HepG2 (cell line): Measurements from ENCODE around the gene GRHPR. TPM values are rescaled to one million over a fixed set of nuclear protein-coding genes. Genes with fewer than 3 reads are reported as not detected.

Experiments
- ARID2 ChIP-seq: sonication (generic); formaldehyde crosslinking; IDR thresholded peaks from 2 replicates; pipeline ENCODE4 v1.8.1; 2022; ENCODE audit warnings: mild to moderate bottlenecking, missing genetic modification reagents, borderline replicate concordance
- ATRX ChIP-seq: sonication (generic); formaldehyde crosslinking; IDR thresholded peaks from 2 replicates; pipeline ENCODE4 v1.4.0; 2020; ENCODE audit warnings: missing genetic modification reagents, borderline replicate concordance
- CCAR2 ChIP-seq: fragments of 200-400 bp; formaldehyde crosslinking; optimal IDR thresholded peaks from 2 replicates; pipeline ENCODE3; 2018; ENCODE audit warnings: low read depth, mild to moderate bottlenecking, low read length, moderate library complexity
- FOXA3 ChIP-seq: IDR thresholded peaks from 2 replicates; pipeline ENCODE4 v1.6.1; 2016; ENCODE audit warnings: missing genetic modification reagents, missing compliant biosample characterization
- HES4 ChIP-seq: sonication (generic); formaldehyde crosslinking; IDR thresholded peaks from 2 replicates; pipeline ENCODE4 v1.9.0; 2021; ENCODE audit warnings: mild to moderate bottlenecking, missing genetic modification reagents, borderline replicate concordance
- JARID2 ChIP-seq: sonication (generic); formaldehyde crosslinking; IDR thresholded peaks from 2 replicates; pipeline ENCODE4 v1.8.1; 2023; ENCODE audit warnings: missing genetic modification reagents, inconsistent platforms; ENCODE audit not compliant: insufficient replicate concordance
- MEIS2 ChIP-seq: sonication (generic); formaldehyde crosslinking; IDR thresholded peaks from 2 replicates; pipeline ENCODE4 v1.9.0; 2021; ENCODE audit warnings: mild to moderate bottlenecking, missing genetic modification reagents
- NR2F1 ChIP-seq, 2 experiments: fragments of 450-650 bp in 1 of 2; formaldehyde crosslinking in 1 of 2; IDR thresholded peaks; 2 replicates each; pipeline versions ENCODE4 v1.5.0 to v1.6.1; 2016 to 2020; ENCODE audit warnings: mild to moderate bottlenecking in 1 of 2, missing compliant biosample characterization in 1 of 2, missing genetic modification reagents in 1 of 2, moderate library complexity in 1 of 2
- RORA ChIP-seq: sonication (generic); formaldehyde crosslinking; IDR thresholded peaks from 2 replicates; pipeline ENCODE4 v1.5.0; 2020; ENCODE audit warnings: mild to moderate bottlenecking, missing genetic modification reagents, moderate library complexity
- SIN3A ChIP-seq: IDR thresholded peaks from 2 replicates; pipeline ENCODE4 v1.6.1; 2011; ENCODE audit warnings: low read depth, mild to moderate bottlenecking, control low read depth, low read length, borderline replicate concordance
- SMAD1 ChIP-seq: sonication (generic); formaldehyde crosslinking; IDR thresholded peaks from 2 replicates; pipeline ENCODE4 v1.4.0; 2020; ENCODE audit warnings: missing genetic modification reagents, low read depth, mild to moderate bottlenecking, borderline replicate concordance
- SP2 ChIP-seq: sonication (generic); formaldehyde crosslinking; IDR thresholded peaks from 2 replicates; pipeline ENCODE4 v1.5.1; 2020; ENCODE audit warnings: mild to moderate bottlenecking, missing genetic modification reagents
- TBL1XR1 ChIP-seq: fragments of 150-350 bp; IDR thresholded peaks from 2 replicates; pipeline ENCODE4 v1.6.1; 2014; ENCODE audit warnings: borderline replicate concordance, low read length; ENCODE audit not compliant: partially characterized antibody
- TCF7L2 ChIP-seq: IDR thresholded peaks from 2 replicates; pipeline ENCODE4 v1.6.1; 2011; ENCODE audit warnings: mild to moderate bottlenecking, low read depth, low read length, moderate library complexity
- ZBTB10 ChIP-seq: sonication (generic); formaldehyde crosslinking; IDR thresholded peaks from 2 replicates; pipeline ENCODE4 v1.4.0; 2020; ENCODE audit warnings: missing genetic modification reagents, borderline replicate concordance
- ZBTB20 ChIP-seq: sonication (generic); formaldehyde crosslinking; IDR thresholded peaks from 2 replicates; pipeline ENCODE4 v1.8.1; 2023; ENCODE audit warnings: missing genetic modification reagents, low read depth, mild to moderate bottlenecking, borderline replicate concordance
- ZMAT3 ChIP-seq: sonication (generic); formaldehyde crosslinking; conservative IDR thresholded peaks from 2 replicates; pipeline ENCODE4 v1.7.0; 2021; ENCODE audit warnings: missing genetic modification reagents
- ZNF33B ChIP-seq: sonication (generic); formaldehyde crosslinking; IDR thresholded peaks from 2 replicates; pipeline ENCODE4 v1.5.1; 2020; ENCODE audit warnings: mild to moderate bottlenecking, missing genetic modification reagents
- ZNF367 ChIP-seq: sonication (generic); formaldehyde crosslinking; IDR thresholded peaks from 2 replicates; pipeline ENCODE4 v1.4.0; 2020; ENCODE audit warnings: missing genetic modification reagents, borderline replicate concordance
- ZSCAN22 ChIP-seq: sonication (generic); formaldehyde crosslinking; IDR thresholded peaks from 2 replicates; pipeline ENCODE4 v1.4.0; 2020; ENCODE audit warnings: mild to moderate bottlenecking, missing genetic modification reagents
- polyA plus RNA-seq, 8 experiments: library from polyadenylated mRNA; depleted of rRNA in 3 of 8; stranded (reverse) in 7 of 8; unstranded in 1 of 8; fragments of >200 nt; fragmentation: Illumina TruSeq in 4 of 8; extraction: Trizol in 4 of 8; gene quantifications; 2 replicates each; pipeline versions ENCODE4 v1.2.1 to v1.2.3, GENCODE V29; 2011 to 2016; ENCODE audit warnings: low read depth in 4 of 8, missing spikeins in 1 of 8, mixed read lengths in 1 of 8; ENCODE audit not compliant: insufficient read depth in 1 of 8
- total RNA-seq, 5 experiments: library from RNA; depleted of rRNA; stranded (reverse); fragments of >200 nt; fragmentation: Illumina TruSeq; extraction: Trizol; gene quantifications; 2 replicates each; pipeline ENCODE4 v1.2.3, GENCODE V29; 2016; ENCODE audit warnings: low read depth in 1 of 5
- TF ChIP-seq, protein P1 (sequence below), 2 experiments: IDR thresholded peaks; 2 replicates each; pipeline ENCODE4 v1.6.1; 2011 to 2012; ENCODE audit warnings: low read length in 2 of 2, borderline replicate concordance in 1 of 2, low read depth in 1 of 2, mild to moderate bottlenecking in 1 of 2, moderate library complexity in 1 of 2
- TF ChIP-seq, protein P2 (sequence below): sonication (generic); formaldehyde crosslinking; IDR thresholded peaks from 2 replicates; pipeline ENCODE4 v1.4.0; 2020; ENCODE audit warnings: missing genetic modification reagents
- TF ChIP-seq, protein P3 (sequence below): sonication (generic); formaldehyde crosslinking; IDR thresholded peaks from 2 replicates; pipeline ENCODE4 v1.4.0; 2020; ENCODE audit warnings: mild to moderate bottlenecking, missing genetic modification reagents

Gene GRHPR
- total and polyA plus RNA-seq, 2 of the 13 experiments (the other 11 are each of a cell fraction or from before 2014, with no cell fraction given): 113 to 115 TPM

GRCh38 chr9:37415011-37415719, 7.3 kb upstream of the GRHPR start (continued):
- no peak for TF ChIP-seq HES4 (CRISPR knock-in tag)
- TF ChIP-seq SP2 (CRISPR knock-in tag): no peak
- no peak for TF ChIP-seq ZMAT3 (CRISPR knock-in tag)
- no peak for TF ChIP-seq ZNF367 (CRISPR knock-in tag)
- no peak for TF ChIP-seq TCF7L2
- TF ChIP-seq TBL1XR1: no peak
- TF ChIP-seq ZSCAN22 (CRISPR knock-in tag): no peak
- TF ChIP-seq ATRX: no peak
- no peak for TF ChIP-seq ZNF33B (CRISPR knock-in tag)
- TF ChIP-seq FOXA3 (CRISPR knock-in tag): peak; percentile 50; the same call in 1 of the 2 replicates
- no peak for TF ChIP-seq RORA (CRISPR knock-in tag)
- TF ChIP-seq CCAR2: no peak
- no peak for TF ChIP-seq JARID2 (CRISPR knock-in tag)
- TF ChIP-seq, protein P1, sequence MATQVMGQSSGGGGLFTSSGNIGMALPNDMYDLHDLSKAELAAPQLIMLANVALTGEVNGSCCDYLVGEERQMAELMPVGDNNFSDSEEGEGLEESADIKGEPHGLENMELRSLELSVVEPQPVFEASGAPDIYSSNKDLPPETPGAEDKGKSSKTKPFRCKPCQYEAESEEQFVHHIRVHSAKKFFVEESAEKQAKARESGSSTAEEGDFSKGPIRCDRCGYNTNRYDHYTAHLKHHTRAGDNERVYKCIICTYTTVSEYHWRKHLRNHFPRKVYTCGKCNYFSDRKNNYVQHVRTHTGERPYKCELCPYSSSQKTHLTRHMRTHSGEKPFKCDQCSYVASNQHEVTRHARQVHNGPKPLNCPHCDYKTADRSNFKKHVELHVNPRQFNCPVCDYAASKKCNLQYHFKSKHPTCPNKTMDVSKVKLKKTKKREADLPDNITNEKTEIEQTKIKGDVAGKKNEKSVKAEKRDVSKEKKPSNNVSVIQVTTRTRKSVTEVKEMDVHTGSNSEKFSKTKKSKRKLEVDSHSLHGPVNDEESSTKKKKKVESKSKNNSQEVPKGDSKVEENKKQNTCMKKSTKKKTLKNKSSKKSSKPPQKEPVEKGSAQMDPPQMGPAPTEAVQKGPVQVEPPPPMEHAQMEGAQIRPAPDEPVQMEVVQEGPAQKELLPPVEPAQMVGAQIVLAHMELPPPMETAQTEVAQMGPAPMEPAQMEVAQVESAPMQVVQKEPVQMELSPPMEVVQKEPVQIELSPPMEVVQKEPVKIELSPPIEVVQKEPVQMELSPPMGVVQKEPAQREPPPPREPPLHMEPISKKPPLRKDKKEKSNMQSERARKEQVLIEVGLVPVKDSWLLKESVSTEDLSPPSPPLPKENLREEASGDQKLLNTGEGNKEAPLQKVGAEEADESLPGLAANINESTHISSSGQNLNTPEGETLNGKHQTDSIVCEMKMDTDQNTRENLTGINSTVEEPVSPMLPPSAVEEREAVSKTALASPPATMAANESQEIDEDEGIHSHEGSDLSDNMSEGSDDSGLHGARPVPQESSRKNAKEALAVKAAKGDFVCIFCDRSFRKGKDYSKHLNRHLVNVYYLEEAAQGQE (IDR thresholded peaks at IDR 0.05; ENCODE audit: borderline replicate concordance in 1 of 2, low read depth in 1 of 2, low read length in 2 of 2): no peak
- TF ChIP-seq ZBTB10 (CRISPR knock-in tag): no peak
- TF ChIP-seq ZBTB20 (CRISPR knock-in tag): 0 out of 2 replicates have a peak, but pooled peaks have one; percentile 34
- no peak for TF ChIP-seq SIN3A
- no peak for TF ChIP-seq MEIS2 (CRISPR knock-in tag)
- TF ChIP-seq, protein P2, sequence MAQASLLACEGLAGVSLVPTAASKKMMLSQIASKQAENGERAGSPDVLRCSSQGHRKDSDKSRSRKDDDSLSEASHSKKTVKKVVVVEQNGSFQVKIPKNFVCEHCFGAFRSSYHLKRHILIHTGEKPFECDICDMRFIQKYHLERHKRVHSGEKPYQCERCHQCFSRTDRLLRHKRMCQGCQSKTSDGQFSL (CRISPR knock-in tag): peak; percentile 83; the same call in 1 of the 2 replicates
- TF ChIP-seq ARID2 (CRISPR knock-in tag): no peak
- no peak for TF ChIP-seq SMAD1 (CRISPR knock-in tag)
- TF ChIP-seq NR2F1 (CRISPR knock-in tag; IDR thresholded peaks at IDR 0.05): no peak
- TF ChIP-seq, protein P3, sequence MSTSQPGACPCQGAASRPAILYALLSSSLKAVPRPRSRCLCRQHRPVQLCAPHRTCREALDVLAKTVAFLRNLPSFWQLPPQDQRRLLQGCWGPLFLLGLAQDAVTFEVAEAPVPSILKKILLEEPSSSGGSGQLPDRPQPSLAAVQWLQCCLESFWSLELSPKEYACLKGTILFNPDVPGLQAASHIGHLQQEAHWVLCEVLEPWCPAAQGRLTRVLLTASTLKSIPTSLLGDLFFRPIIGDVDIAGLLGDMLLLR: no peak
